A549 (cell line): ENCODE data around the gene TP53I3. TPM values are rescaled to one million over a fixed set of nuclear protein-coding genes. Genes with fewer than 3 reads are reported as not detected.

Experiments used
- ATAC-seq, 2 experiments: fragments of 200-7000 bp in 1 of 2; fragments of >200 bp in 1 of 2; cut with Nextera tagmentation in 1 of 2; cut with Tn5 transposase in 1 of 2; 3 replicates each; pipeline versions ENCODE4 v1.8.0 to v1.9.1; 2018 to 2020; ENCODE audit warnings: mild to moderate bottlenecking in 1 of 2, moderate library complexity in 1 of 2
- CTCF ChIA-PET: fragments of 300-600 bp; sonication (Branson Sonifier 250); formaldehyde crosslinking; extraction: SDS; loops from one replicate; lab custom pipeline; 2021; ENCODE audit warnings: antibody characterized with exemption, inconsistent platforms; lab: Yijun Ruan, JAX
- POLR2A ChIA-PET: fragments of 350-600 bp; formaldehyde crosslinking; extraction: SDS; loops from one replicate; lab custom pipeline; 2021; ENCODE audit warnings: antibody characterized with exemption, inconsistent platforms; lab: Yijun Ruan, JAX
- DNase-seq, 2 experiments: peaks; one replicate each; pipeline versions ENCODE4 v3.0.0 to v3.0.0-alpha.2; 2011 to 2016; ENCODE audit warnings: low read depth in 1 of 2, low spot score in 1 of 2
- FAIRE-seq: peaks from 2 replicates; lab custom pipeline; 2011; peaks lifted over from hg19 to GRCh38; lab: Jason Lieb, UNC
- H3K27ac ChIP-seq, 2 experiments: fragments of >200 bp; sonication (Bioruptor Twin); formaldehyde crosslinking; 3 replicates each; pipeline ENCODE4 v1.5.1; 2016 to 2017
- H3K4me1 ChIP-seq: fragments of >200 bp; sonication (Bioruptor Twin); formaldehyde crosslinking; 3 replicates; pipeline ENCODE4 v1.6.1; 2016
- H3K4me2 ChIP-seq: fragments of >200 bp; sonication (Bioruptor Twin); formaldehyde crosslinking; 3 replicates; pipeline ENCODE4 v1.6.1; 2016
- H3K4me3 ChIP-seq: fragments of >200 bp; sonication (Bioruptor Twin); formaldehyde crosslinking; 3 replicates; pipeline ENCODE4 v1.5.1; 2016
- H3K9me3 ChIP-seq: fragments of >200 bp; sonication (Bioruptor Twin); formaldehyde crosslinking; 3 replicates; pipeline ENCODE4 v1.6.1; 2016
- BHLHE40 ChIP-seq: IDR thresholded peaks from 2 replicates; pipeline ENCODE4 v1.6.1; 2012; ENCODE audit warnings: low read depth, low read length, inconsistent platforms
- CEBPB ChIP-seq, 2 experiments: fragments of >200 bp in 1 of 2; sonication (Bioruptor Twin) in 1 of 2; formaldehyde crosslinking in 1 of 2; IDR thresholded peaks; 2 replicates each; pipeline ENCODE4 v1.6.1; 2012 to 2016
- CHD2 ChIP-seq: fragments of 150-350 bp; IDR thresholded peaks from 2 replicates; pipeline ENCODE4 v1.6.1; 2014; ENCODE audit warnings: low read length; ENCODE audit not compliant: partially characterized antibody
- EHMT2 ChIP-seq: fragments of 200-600 bp; sonication (generic); IDR thresholded peaks from 2 replicates; pipeline ENCODE4 v1.6.1; 2016; ENCODE audit warnings: antibody characterized with exemption, low read depth, mild to moderate bottlenecking, moderate library complexity
- ESRRA ChIP-seq: fragments of 150-350 bp; IDR thresholded peaks from 2 replicates; pipeline ENCODE4 v1.6.1; 2014; ENCODE audit warnings: mild to moderate bottlenecking, low read length, borderline replicate concordance
- GATA3 ChIP-seq: IDR thresholded peaks from 2 replicates; pipeline ENCODE4 v1.6.1; 2012; ENCODE audit warnings: borderline replicate concordance
- HEYL ChIP-seq: fragments of 250-450 bp; sonication (Bioruptor Pico); IDR thresholded peaks from 2 replicates; pipeline ENCODE4 v1.8.0; 2021; ENCODE audit warnings: mild to moderate bottlenecking, moderate library complexity
- HOXB13 ChIP-seq: fragments of 250-450 bp; sonication (Bioruptor Pico); IDR thresholded peaks from 2 replicates; pipeline ENCODE4 v1.5.0; 2020; ENCODE audit warnings: low read depth, mild to moderate bottlenecking, moderate library complexity
- HOXB5 ChIP-seq: fragments of 250-450 bp; sonication (Bioruptor Pico); IDR thresholded peaks from 2 replicates; pipeline ENCODE4 v1.5.0; 2020; ENCODE audit warnings: mild to moderate bottlenecking, moderate library complexity
- JUN ChIP-seq, 2 experiments: fragments of >200 bp; sonication (Bioruptor Twin); formaldehyde crosslinking; IDR thresholded peaks; 2 replicates in 1 of 2; 3 replicates in 1 of 2; pipeline ENCODE4 v1.6.1; 2016 to 2017
- MAZ ChIP-seq: fragments of 150-350 bp; IDR thresholded peaks from 2 replicates; pipeline ENCODE4 v1.6.1; 2014; ENCODE audit warnings: antibody characterized with exemption, low read depth, low read length, borderline replicate concordance
- NR3C1 ChIP-seq: fragments of >200 bp; sonication (Bioruptor Twin); formaldehyde crosslinking; IDR thresholded peaks from 3 replicates; pipeline ENCODE4 v1.6.1; 2017
- RARB ChIP-seq: fragments of 250-450 bp; sonication (Bioruptor Pico); IDR thresholded peaks from 2 replicates; pipeline ENCODE4 v1.8.0; 2021; ENCODE audit warnings: mild to moderate bottlenecking, moderate library complexity
- RCOR1 ChIP-seq: fragments of 150-350 bp; IDR thresholded peaks from 2 replicates; pipeline ENCODE4 v1.6.1; 2014; ENCODE audit warnings: antibody characterized with exemption, low read length, low read depth
- RNF2 ChIP-seq: fragments of 200-600 bp; sonication (generic); IDR thresholded peaks from 2 replicates; pipeline ENCODE4 v1.6.1; 2016; ENCODE audit warnings: low read depth, mild to moderate bottlenecking, antibody characterized with exemption, moderate library complexity, borderline replicate concordance
- SREBF2 ChIP-seq: fragments of 450-650 bp; IDR thresholded peaks from 2 replicates; pipeline ENCODE4 v1.6.1; 2014; ENCODE audit warnings: mild to moderate bottlenecking, moderate library complexity
- ZFP36 ChIP-seq: fragments of 450-650 bp; IDR thresholded peaks from 2 replicates; pipeline ENCODE4 v1.6.1; 2014; ENCODE audit warnings: borderline replicate concordance; ENCODE audit not compliant: partially characterized antibody
- ZSCAN20 ChIP-seq: fragments of 250-450 bp; sonication (Bioruptor Pico); IDR thresholded peaks from 2 replicates; pipeline ENCODE4 v1.8.0; 2022; ENCODE audit warnings: mild to moderate bottlenecking, moderate library complexity
- WGBS: methylation state at CpG from one replicate; pipeline ENCODE4 v1.1.6; 2017; ENCODE audit errors: missing lambda C conversion rate; 5-methylcytosine and 5-hydroxymethylcytosine counted together
- polyA plus RNA-seq, 4 experiments: library from polyadenylated mRNA; depleted of rRNA in 3 of 4; stranded (reverse); fragments of >200 nt; fragmentation: RNase III in 1 of 4; extraction: RNeasy Plus Mini Kit Qiagen cat#74134 plus additional on column Dnase treatment in 1 of 4; gene quantifications; 2 replicates in 3 of 4; 3 replicates in 1 of 4; pipeline ENCODE4 v1.2.3, GENCODE V29; 2011 to 2017
- TF ChIP-seq, protein P1 (sequence below): fragments of >200 bp; sonication (Bioruptor Twin); formaldehyde crosslinking; IDR thresholded peaks from 3 replicates; pipeline ENCODE4 v1.5.1; 2016
- TF ChIP-seq, protein P2 (sequence below): IDR thresholded peaks from 2 replicates; pipeline ENCODE4 v1.6.1; 2012
- TF ChIP-seq, protein P3 (sequence below): fragments of 200-600 bp; sonication (generic); IDR thresholded peaks from 2 replicates; pipeline ENCODE4 v1.6.1; 2016; ENCODE audit warnings: antibody characterized with exemption, mild to moderate bottlenecking, moderate library complexity
- TF ChIP-seq, protein P4 (sequence below): fragments of 150-350 bp; IDR thresholded peaks from 2 replicates; pipeline ENCODE4 v1.6.1; 2014; ENCODE audit warnings: low read depth, mild to moderate bottlenecking, low read length
- TF ChIP-seq, protein P5 (sequence below): fragments of 250-450 bp; sonication (Bioruptor Pico); IDR thresholded peaks from 2 replicates; pipeline ENCODE4 v1.5.0; 2021; ENCODE audit warnings: mild to moderate bottlenecking, moderate library complexity, borderline replicate concordance

TP53I3 gene
- polyA plus RNA-seq, 2 of the 4 experiments (the other 2 are of a cell fraction), result 93.7 to 173 TPM

DNA sequence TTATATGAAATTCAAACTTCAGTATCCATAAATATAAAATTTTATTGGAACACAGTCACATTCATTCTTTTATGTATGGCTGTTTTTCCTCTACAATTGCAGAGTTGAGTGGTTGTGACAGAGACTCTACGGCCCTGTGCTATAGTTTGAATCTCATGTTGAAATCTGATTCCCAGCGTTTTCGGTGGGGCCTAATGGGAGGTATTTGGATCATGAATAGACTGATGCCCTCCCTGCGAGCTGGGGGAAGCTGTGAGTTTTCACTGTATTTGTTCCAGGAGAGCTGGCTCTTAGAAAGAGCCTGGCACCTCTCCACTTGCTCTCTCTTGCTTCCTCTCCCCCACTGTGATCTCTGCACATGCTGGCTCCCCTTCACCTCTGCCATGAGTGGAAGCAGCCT lies 36.8 kb upstream of the TP53I3 start:
- DNase-seq, result no peak
- no peak for FAIRE-seq
- TF ChIP-seq, protein P1, sequence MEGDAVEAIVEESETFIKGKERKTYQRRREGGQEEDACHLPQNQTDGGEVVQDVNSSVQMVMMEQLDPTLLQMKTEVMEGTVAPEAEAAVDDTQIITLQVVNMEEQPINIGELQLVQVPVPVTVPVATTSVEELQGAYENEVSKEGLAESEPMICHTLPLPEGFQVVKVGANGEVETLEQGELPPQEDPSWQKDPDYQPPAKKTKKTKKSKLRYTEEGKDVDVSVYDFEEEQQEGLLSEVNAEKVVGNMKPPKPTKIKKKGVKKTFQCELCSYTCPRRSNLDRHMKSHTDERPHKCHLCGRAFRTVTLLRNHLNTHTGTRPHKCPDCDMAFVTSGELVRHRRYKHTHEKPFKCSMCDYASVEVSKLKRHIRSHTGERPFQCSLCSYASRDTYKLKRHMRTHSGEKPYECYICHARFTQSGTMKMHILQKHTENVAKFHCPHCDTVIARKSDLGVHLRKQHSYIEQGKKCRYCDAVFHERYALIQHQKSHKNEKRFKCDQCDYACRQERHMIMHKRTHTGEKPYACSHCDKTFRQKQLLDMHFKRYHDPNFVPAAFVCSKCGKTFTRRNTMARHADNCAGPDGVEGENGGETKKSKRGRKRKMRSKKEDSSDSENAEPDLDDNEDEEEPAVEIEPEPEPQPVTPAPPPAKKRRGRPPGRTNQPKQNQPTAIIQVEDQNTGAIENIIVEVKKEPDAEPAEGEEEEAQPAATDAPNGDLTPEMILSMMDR, result no peak
- TF ChIP-seq, protein P2, sequence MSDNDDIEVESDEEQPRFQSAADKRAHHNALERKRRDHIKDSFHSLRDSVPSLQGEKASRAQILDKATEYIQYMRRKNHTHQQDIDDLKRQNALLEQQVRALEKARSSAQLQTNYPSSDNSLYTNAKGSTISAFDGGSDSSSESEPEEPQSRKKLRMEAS, result no peak
- TF ChIP-seq HOXB13 (CRISPR knock-in tag) (no peak), MAZ (no peak), CHD2 (no peak)
- TF ChIP-seq, protein P3, sequence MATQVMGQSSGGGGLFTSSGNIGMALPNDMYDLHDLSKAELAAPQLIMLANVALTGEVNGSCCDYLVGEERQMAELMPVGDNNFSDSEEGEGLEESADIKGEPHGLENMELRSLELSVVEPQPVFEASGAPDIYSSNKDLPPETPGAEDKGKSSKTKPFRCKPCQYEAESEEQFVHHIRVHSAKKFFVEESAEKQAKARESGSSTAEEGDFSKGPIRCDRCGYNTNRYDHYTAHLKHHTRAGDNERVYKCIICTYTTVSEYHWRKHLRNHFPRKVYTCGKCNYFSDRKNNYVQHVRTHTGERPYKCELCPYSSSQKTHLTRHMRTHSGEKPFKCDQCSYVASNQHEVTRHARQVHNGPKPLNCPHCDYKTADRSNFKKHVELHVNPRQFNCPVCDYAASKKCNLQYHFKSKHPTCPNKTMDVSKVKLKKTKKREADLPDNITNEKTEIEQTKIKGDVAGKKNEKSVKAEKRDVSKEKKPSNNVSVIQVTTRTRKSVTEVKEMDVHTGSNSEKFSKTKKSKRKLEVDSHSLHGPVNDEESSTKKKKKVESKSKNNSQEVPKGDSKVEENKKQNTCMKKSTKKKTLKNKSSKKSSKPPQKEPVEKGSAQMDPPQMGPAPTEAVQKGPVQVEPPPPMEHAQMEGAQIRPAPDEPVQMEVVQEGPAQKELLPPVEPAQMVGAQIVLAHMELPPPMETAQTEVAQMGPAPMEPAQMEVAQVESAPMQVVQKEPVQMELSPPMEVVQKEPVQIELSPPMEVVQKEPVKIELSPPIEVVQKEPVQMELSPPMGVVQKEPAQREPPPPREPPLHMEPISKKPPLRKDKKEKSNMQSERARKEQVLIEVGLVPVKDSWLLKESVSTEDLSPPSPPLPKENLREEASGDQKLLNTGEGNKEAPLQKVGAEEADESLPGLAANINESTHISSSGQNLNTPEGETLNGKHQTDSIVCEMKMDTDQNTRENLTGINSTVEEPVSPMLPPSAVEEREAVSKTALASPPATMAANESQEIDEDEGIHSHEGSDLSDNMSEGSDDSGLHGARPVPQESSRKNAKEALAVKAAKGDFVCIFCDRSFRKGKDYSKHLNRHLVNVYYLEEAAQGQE, result no peak
- TF ChIP-seq, all 56 proteins: peak for 0
- CTCF ChIA-PET, result interaction anchor here (1.1 to 8.3 kb wide), 5 partner anchors 9 to 195 kb away, joined by 3 to 75 read pairs (median 5); partner anchors contain the start of genes ATAD2B and TP53I3
- WGBS, result 95% methylated on average over 4 of the region's 4 CpGs
- H3K4me2 ChIP-seq, result no peak overlapping the region
- no peak overlapping the region for H3K27ac ChIP-seq
- H3K9me3 ChIP-seq, result no peaks in the 10 kb centered on the region
- POLR2A ChIA-PET, result interaction anchor here (0.7 to 4.1 kb wide), 3 partner anchors 10 to 132 kb away, joined by 3 to 78 read pairs (median 5); partner anchors contain the start of gene TP53I3
- H3K4me1 ChIP-seq, result peaks cover 24% of the 10 kb centered on the region; the same call in 2 of the 3 replicates
- no peak for ATAC-seq
- no peak overlapping the region for H3K4me3 ChIP-seq

DNA sequence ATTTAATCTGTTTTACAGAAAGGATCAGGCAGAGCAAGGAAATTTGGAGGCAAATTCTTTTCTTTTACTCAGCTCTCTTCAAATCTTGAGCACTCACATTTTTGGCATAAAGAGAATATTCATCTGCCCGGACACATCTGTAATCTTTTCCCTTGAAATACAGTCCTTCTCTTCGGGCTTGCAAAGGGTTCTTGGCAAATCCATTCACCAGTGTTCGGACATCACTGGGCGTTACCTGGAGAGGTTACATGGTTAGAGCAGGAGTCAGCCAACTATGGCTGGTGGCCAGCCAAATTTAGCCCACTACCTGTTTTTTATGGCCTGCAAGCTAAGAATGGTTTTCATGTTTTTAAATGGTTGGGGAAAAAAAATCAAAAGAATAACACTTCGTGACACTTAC lies 36.4 kb upstream of the TP53I3 start:
- DNase-seq, result no peak
- ATAC-seq, result no peak
- POLR2A ChIA-PET, result interaction anchor here (1.2 kb wide), 2 partner anchors 10 to 37 kb away, joined by 3 to 4 read pairs; no protein-coding TSS in a partner anchor
- no peak overlapping the region for H3K27ac ChIP-seq
- WGBS, result 92% methylated on average over 5 of the region's 5 CpGs
- no peak overlapping the region for H3K4me2 ChIP-seq
- CTCF ChIA-PET, result interaction anchor here (1.1 to 8.3 kb wide), 3 partner anchors 13 to 37 kb away, joined by 3 to 75 read pairs (median 4); partner anchors contain the start of gene TP53I3
- TF ChIP-seq JUN (IDR thresholded peaks at IDR 0.05) (no peak), SREBF2 (no peak), RNF2 (no peak), RCOR1 (no peak), GATA3 (no peak), ESRRA (no peak), ZSCAN20 (no peak), HOXB5 (no peak), CEBPB (IDR thresholded peaks at IDR 0.05) (no peak), EHMT2 (no peak), NR3C1 (no peak), RARB (CRISPR knock-in tag) (no peak), ZFP36 (no peak), BHLHE40 (no peak), HEYL (no peak)
- TF ChIP-seq, protein P4, sequence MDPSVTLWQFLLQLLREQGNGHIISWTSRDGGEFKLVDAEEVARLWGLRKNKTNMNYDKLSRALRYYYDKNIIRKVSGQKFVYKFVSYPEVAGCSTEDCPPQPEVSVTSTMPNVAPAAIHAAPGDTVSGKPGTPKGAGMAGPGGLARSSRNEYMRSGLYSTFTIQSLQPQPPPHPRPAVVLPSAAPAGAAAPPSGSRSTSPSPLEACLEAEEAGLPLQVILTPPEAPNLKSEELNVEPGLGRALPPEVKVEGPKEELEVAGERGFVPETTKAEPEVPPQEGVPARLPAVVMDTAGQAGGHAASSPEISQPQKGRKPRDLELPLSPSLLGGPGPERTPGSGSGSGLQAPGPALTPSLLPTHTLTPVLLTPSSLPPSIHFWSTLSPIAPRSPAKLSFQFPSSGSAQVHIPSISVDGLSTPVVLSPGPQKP, result no peak
- TF ChIP-seq, protein P5, sequence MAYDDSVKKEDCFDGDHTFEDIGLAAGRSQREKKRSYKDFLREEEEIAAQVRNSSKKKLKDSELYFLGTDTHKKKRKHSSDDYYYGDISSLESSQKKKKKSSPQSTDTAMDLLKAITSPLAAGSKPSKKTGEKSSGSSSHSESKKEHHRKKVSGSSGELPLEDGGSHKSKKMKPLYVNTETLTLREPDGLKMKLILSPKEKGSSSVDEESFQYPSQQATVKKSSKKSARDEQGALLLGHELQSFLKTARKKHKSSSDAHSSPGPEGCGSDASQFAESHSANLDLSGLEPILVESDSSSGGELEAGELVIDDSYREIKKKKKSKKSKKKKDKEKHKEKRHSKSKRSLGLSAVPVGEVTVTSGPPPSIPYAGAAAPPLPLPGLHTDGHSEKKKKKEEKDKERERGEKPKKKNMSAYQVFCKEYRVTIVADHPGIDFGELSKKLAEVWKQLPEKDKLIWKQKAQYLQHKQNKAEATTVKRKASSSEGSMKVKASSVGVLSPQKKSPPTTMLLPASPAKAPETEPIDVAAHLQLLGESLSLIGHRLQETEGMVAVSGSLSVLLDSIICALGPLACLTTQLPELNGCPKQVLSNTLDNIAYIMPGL (CRISPR knock-in tag), result no peak
- TF ChIP-seq, all 56 proteins: peak for 0
- no peak for FAIRE-seq
- H3K9me3 ChIP-seq, result no peaks in the 10 kb centered on the region
- H3K4me1 ChIP-seq, result peaks cover 24% of the 10 kb centered on the region; the same call in 2 of the 3 replicates
- H3K4me3 ChIP-seq, result no peak overlapping the region
